Activated CD8-positive, alpha-beta T cell treated with anti-CD3 and anti-CD28 coated beads for 36 hours (primary cell): Measurements from ENCODE around the gene SF3A1. TPM values are rescaled to one million over a fixed set of nuclear protein-coding genes. Genes with fewer than 3 reads are reported as not detected.
"Not testable (repeated sequence)": the region's sequence is repeated elsewhere in the genome, so short reads cannot be mapped to it uniquely, and the experiment has no call there.

Source experiments
- ATAC-seq: fragments of 200-7000 bp; cut with Tn5 transposase; one replicate; pipeline ENCODE4 v1.10.0; 2021; ENCODE audit warnings: mild to moderate bottlenecking, moderate library complexity
- CTCF ChIA-PET: fragments of 350-600 bp; sonication (Branson Sonifier 250); formaldehyde crosslinking; loops from one replicate; lab custom pipeline; 2021; ENCODE audit warnings: antibody characterized with exemption; lab: Charles Lee
- POLR2A ChIA-PET: fragments of 350-600 bp; sonication (Branson Sonifier 250); formaldehyde crosslinking; loops from one replicate; lab custom pipeline; 2021; ENCODE audit warnings: antibody characterized with exemption; lab: Charles Lee
- DNase-seq: peaks from one replicate; pipeline ENCODE4 v3.0.0-alpha.2; 2020
- H3K27ac Mint-ChIP-seq: one replicate; pipeline ENCODE4 v1.8.0; 2021; ENCODE audit warnings: mild to moderate bottlenecking, mixed read lengths
- H3K27me3 Mint-ChIP-seq: one replicate; pipeline ENCODE4 v1.8.0; 2021; ENCODE audit warnings: mixed read lengths
- H3K36me3 Mint-ChIP-seq: one replicate; pipeline ENCODE4 v1.8.0; 2021; ENCODE audit warnings: low read depth, mixed read lengths
- H3K4me1 Mint-ChIP-seq: one replicate; pipeline ENCODE4 v1.8.0; 2021; ENCODE audit warnings: low read depth, mixed read lengths
- H3K4me3 Mint-ChIP-seq: one replicate; pipeline ENCODE4 v1.8.0; 2021; ENCODE audit warnings: mild to moderate bottlenecking, moderate library complexity, mixed read lengths
- H3K9me3 Mint-ChIP-seq: one replicate; pipeline ENCODE4 v1.8.0; 2021; ENCODE audit warnings: mixed read lengths
- intact Hi-C: fragments of 100-400 bp; cut with micrococcal nuclease; formaldehyde crosslinking; loops from one replicate; pipeline ENCODE4 v1.10.0; 2022
- total RNA-seq, 2 experiments: library from RNA; stranded (reverse); gene quantifications; one replicate each; pipeline ENCODE4 v1.2.3, GENCODE V29; 2021
- TF ChIP-seq, protein P1 (sequence below): fragments of 200-600 bp; IDR thresholded peaks from one replicate; pipeline ENCODE4 v1.8.0; 2022; ENCODE audit warnings: antibody characterized with exemption, mild to moderate bottlenecking

SF3A1 gene
- total RNA-seq, 2 experiments from 2014 or later, result 252 to 262 TPM

DNA sequence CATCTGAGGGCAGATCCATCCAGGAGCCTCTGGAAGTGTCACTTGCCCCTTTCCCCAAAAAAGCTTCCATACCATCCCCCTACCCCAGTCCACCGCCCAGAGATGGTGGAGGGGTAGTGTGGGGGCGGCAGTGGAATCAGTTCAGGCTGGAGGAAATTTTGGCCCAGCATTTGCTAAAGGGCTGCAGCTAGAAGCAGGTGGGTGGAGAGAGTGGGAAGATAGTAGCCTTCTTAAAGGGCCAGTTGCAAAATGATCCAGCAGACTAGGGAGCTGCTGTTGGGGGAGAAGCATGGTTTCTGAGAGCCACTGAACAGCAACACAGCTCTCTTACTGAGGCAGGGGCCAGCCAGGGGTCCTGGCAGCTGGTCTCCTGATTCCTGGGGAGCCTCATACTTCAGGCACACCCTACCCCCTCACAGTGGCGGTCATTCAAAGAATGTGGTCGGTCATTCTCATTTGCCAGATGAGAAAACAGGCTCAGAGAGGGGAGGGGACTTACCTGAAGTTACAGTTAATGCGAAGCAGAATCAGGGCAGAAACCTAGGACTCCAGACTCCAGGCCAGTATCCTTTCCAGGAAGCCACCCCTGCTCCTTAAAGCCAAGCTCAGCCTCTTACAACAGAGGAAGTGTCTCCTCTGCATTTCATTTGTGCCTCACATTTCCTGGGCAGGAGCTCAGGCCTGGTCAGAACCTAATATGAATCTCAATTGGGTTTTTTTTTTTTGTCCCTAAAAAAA, 45.5 kb upstream of the SF3A1 start:
- peaks cover 27% of the 10 kb centered on the region for H3K4me1 Mint-ChIP-seq
- peaks cover 15% of the 10 kb centered on the region for H3K36me3 Mint-ChIP-seq
- DNase-seq, result no peak
- intact Hi-C loops, result no loop called here
- no peak overlapping the region for H3K4me3 Mint-ChIP-seq
- peak overlapping the region; percentile 49 for H3K27ac Mint-ChIP-seq
- no peaks in the 10 kb centered on the region for H3K9me3 Mint-ChIP-seq
- no peaks in the 10 kb centered on the region for H3K27me3 Mint-ChIP-seq
- ChIA-PET CTCF (interaction anchor here (0.9 to 1.7 kb wide), 3 partner anchors 11 to 114 kb away, joined by 3 to 8 read pairs (median 4); no protein-coding TSS in a partner anchor), POLR2A (interaction anchor here (0.6 to 1.4 kb wide), 4 partner anchors 9 to 798 kb away, joined by 3 to 5 read pairs (median 4); partner anchors contain the start of gene MTFP1)
- TF ChIP-seq, protein P1, sequence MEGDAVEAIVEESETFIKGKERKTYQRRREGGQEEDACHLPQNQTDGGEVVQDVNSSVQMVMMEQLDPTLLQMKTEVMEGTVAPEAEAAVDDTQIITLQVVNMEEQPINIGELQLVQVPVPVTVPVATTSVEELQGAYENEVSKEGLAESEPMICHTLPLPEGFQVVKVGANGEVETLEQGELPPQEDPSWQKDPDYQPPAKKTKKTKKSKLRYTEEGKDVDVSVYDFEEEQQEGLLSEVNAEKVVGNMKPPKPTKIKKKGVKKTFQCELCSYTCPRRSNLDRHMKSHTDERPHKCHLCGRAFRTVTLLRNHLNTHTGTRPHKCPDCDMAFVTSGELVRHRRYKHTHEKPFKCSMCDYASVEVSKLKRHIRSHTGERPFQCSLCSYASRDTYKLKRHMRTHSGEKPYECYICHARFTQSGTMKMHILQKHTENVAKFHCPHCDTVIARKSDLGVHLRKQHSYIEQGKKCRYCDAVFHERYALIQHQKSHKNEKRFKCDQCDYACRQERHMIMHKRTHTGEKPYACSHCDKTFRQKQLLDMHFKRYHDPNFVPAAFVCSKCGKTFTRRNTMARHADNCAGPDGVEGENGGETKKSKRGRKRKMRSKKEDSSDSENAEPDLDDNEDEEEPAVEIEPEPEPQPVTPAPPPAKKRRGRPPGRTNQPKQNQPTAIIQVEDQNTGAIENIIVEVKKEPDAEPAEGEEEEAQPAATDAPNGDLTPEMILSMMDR, result no peak
- no peak for ATAC-seq

GRCh38 chr22:30401024-30401423, 44.3 kb upstream of the SF3A1 start:
- H3K4me3 Mint-ChIP-seq, H3K9me3 Mint-ChIP-seq, intact Hi-C loops, ATAC-seq, H3K27me3 Mint-ChIP-seq, DNase-seq, H3K27ac Mint-ChIP-seq: not testable (repeated sequence)
- ChIA-PET POLR2A (interaction anchor here (1.0 kb wide), 1 partner anchor 24 kb away, joined by 3 read pairs; the partner anchor contains the start of gene MTFP1), CTCF (interaction anchor here (0.9 kb wide), 1 partner anchor 14 kb away, joined by 3 read pairs; the partner anchor contains the start of gene RNF215)
- Mint-ChIP-seq H3K4me1 (peaks cover 32% of the 10 kb centered on the region), H3K36me3 (peaks cover 11% of the 10 kb centered on the region)

DNA sequence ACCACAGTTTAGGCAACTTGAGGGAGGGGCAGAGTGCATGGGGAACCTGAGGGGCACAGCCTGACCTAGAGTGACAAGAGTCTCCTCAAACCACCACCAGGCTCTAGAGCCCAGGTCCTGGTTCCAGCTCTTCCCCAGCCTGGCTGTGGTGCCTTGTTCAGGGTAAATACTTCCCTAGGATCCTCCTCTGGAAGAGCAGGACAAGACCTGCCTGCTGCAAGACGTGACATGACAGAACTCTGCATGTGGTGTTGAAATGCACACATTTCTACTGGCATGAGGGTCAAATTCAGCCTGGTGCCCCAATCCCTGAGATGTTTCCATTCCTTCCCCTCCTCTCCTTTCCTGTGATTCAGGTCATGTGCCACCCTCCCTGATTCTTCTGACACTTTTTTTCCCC, 43.5 kb upstream of the SF3A1 start:
- no peak for DNase-seq
- TF ChIP-seq, protein P1, result no peak
- peak overlapping the region; percentile 52 for H3K27ac Mint-ChIP-seq
- no peak overlapping the region for H3K4me3 Mint-ChIP-seq
- no peaks in the 10 kb centered on the region for H3K27me3 Mint-ChIP-seq
- H3K4me1 Mint-ChIP-seq, result peaks cover 35% of the 10 kb centered on the region
- H3K9me3 Mint-ChIP-seq, result no peaks in the 10 kb centered on the region
- intact Hi-C loops, result no loop called here
- no peak for ATAC-seq
- ChIA-PET POLR2A (interaction anchor here (6.3 kb wide), 1 partner anchor 22 kb away, joined by 48 read pairs; the partner anchor contains the start of gene MTFP1), CTCF (interaction anchor here (0.9 to 21.0 kb wide), 3 partner anchors 13 to 108 kb away, joined by 3 to 472 read pairs (median 5); partner anchors contain the start of genes CASTOR1 and RNF215)
- peaks cover 11% of the 10 kb centered on the region for H3K36me3 Mint-ChIP-seq

DNA sequence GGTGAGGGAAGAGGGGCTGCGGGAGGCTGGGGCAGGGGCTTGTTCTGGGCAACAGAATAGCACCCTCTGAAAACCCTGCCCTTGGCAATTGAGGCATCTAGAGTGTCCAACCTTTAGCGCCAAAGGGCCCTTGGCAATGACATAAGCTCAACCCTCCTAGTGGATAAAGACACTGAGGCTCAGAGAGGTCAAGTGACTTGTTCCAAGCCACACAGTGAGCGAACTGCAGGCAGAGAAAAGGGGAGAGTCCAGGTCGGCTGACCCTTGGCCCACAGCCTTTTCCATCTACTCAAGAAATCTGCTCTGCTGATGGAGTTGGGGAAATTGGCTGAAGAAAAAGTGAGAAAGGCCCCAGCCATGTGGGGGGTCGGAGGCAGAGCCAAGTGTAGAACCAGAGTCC, 43.0 kb upstream of the SF3A1 start:
- ATAC-seq, result no peak
- no peak overlapping the region for H3K27ac Mint-ChIP-seq
- H3K36me3 Mint-ChIP-seq, result peaks cover 11% of the 10 kb centered on the region
- intact Hi-C loops, result no loop called here
- H3K27me3 Mint-ChIP-seq, result no peaks in the 10 kb centered on the region
- no peak for DNase-seq
- H3K4me1 Mint-ChIP-seq, result peaks cover 35% of the 10 kb centered on the region
- CTCF ChIA-PET, result interaction anchor here (1.5 to 21.0 kb wide), 3 partner anchors 25 to 108 kb away, joined by 3 to 472 read pairs (median 5); partner anchors contain the start of genes CASTOR1 and MTFP1
- POLR2A ChIA-PET, result interaction anchor here (6.3 kb wide), 1 partner anchor 23 kb away, joined by 48 read pairs; the partner anchor contains the start of gene MTFP1
- H3K4me3 Mint-ChIP-seq, result no peak overlapping the region
- TF ChIP-seq, protein P1, result no peak
- H3K9me3 Mint-ChIP-seq, result no peaks in the 10 kb centered on the region

DNA sequence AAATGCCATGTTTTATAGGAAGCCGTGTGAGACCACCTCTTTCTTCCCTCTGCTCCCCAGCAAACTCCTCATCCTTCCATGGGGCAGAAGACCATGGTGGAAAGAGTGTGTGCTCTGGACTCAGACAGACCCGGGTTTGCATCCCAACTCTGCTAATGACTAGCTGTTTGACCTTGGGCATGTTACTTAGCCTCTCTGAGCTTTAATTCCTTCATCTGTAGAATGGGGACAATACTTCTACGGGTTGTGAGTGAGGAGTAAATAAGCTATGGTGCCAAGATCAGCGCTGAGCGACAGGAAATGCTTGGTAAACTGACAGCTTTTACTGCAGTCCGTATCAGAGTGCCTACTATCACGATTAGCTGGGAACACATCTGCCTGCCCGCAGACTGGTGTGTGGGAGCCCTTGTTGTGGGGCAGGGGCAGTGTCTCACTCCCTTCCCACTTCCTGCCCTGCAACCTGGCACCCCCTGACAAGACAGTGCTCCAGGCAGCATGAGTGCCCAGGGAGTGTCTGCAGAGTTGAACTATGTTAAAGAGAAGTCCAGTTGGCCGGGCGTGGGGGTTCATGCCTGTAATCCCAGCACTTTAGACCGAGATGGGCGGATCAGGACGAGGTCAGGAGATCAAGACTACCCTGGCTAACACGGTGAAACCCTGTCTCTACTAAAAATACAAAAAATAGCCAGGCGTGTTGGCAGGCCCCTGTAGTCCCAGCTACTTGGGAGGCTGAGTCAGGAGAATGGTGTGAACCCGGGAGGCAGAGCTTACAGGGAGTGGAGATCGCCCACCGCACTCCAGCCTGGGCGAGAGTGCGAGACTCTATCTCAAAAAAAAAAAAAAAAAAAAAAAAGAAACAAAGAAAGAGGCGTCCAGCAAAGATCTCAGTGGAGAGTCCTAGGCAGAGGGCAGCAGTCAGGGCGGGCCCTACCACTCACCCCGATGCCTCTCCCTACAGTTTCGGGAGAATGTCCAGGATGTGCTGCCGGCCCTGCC, 42.3 kb upstream of the SF3A1 start:
- Mint-ChIP-seq H3K27me3 (no peaks in the 10 kb centered on the region), H3K27ac (no peak overlapping the region), H3K9me3 (no peaks in the 10 kb centered on the region), H3K4me1 (peaks cover 35% of the 10 kb centered on the region), H3K4me3 (peak overlapping the region; percentile 85), H3K36me3 (peaks cover 11% of the 10 kb centered on the region)
- ATAC-seq (peak; percentile 27), DNase-seq (peak; percentile 40)
- ChIA-PET POLR2A (interaction anchor here (1.2 to 6.3 kb wide), 2 partner anchors 15 to 24 kb away, joined by 3 to 48 read pairs; partner anchors contain the start of gene MTFP1), CTCF (interaction anchor here (1.5 to 21.0 kb wide), 4 partner anchors 13 to 107 kb away, joined by 3 to 472 read pairs (median 14); partner anchors contain the start of genes CASTOR1, MTFP1 and RNF215)
- intact Hi-C loops, result no loop called here
- TF ChIP-seq, protein P1, result no peak
